GM23338 (cell line): ENCODE results near the gene RNU6-7.

Source experiments
- CREB1 ChIP-seq: fragments of 250-450 bp; sonication (Bioruptor Pico); IDR thresholded peaks from 2 replicates; pipeline ENCODE4 v1.5.0; 2020; ENCODE audit warnings: low read depth, mild to moderate bottlenecking, moderate library complexity
- EZH2 ChIP-seq: fragments of 200-600 bp; sonication (generic); IDR thresholded peaks from one replicate; pipeline ENCODE4 v1.8.0; 2017; ENCODE audit warnings: antibody characterized with exemption, mild to moderate bottlenecking, low read depth; ENCODE audit not compliant: unreplicated experiment
- EZH2phosphoT487 ChIP-seq: fragments of 200-600 bp; sonication (generic); IDR thresholded peaks from one replicate; pipeline ENCODE4 v1.8.1; 2018; ENCODE audit warnings: antibody characterized with exemption; ENCODE audit not compliant: unreplicated experiment
- JUNB ChIP-seq: IDR thresholded peaks from one replicate; pipeline ENCODE4 v1.6.1; 2016; ENCODE audit warnings: antibody characterized with exemption; ENCODE audit not compliant: unreplicated experiment
- NANOG ChIP-seq: IDR thresholded peaks from 2 replicates; pipeline ENCODE4 v1.6.1; 2016; ENCODE audit warnings: antibody characterized with exemption, borderline replicate concordance
- POLR2AphosphoS5 ChIP-seq: IDR thresholded peaks from 2 replicates; pipeline ENCODE4 v1.6.1; 2016; ENCODE audit warnings: antibody characterized with exemption, low read depth
- REST ChIP-seq: IDR thresholded peaks from one replicate; pipeline ENCODE4 v1.6.1; 2018; ENCODE audit warnings: antibody characterized with exemption; ENCODE audit not compliant: unreplicated experiment
- STAT1 ChIP-seq: IDR thresholded peaks from one replicate; pipeline ENCODE4 v1.6.1; 2016; ENCODE audit warnings: antibody characterized with exemption; ENCODE audit not compliant: unreplicated experiment
- ZNF114 ChIP-seq: fragments of 250-450 bp; sonication (Bioruptor Pico); IDR thresholded peaks from 2 replicates; pipeline ENCODE4 v1.5.0; 2020; ENCODE audit warnings: mild to moderate bottlenecking, moderate library complexity
- ZNF331 ChIP-seq: fragments of 250-450 bp; sonication (Bioruptor Pico); IDR thresholded peaks from 2 replicates; pipeline ENCODE4 v1.5.0; 2020; ENCODE audit warnings: low read depth, mild to moderate bottlenecking, moderate library complexity
- TF ChIP-seq, protein P1 (sequence below), 2 experiments: fragments of 200-600 bp in 1 of 2; sonication (generic) in 1 of 2; conservative IDR thresholded peaks; 2 replicates each; pipeline versions ENCODE4 v1.5.1 to v1.6.1; 2016 to 2017; ENCODE audit warnings: antibody characterized with exemption in 2 of 2, low read depth in 2 of 2, mild to moderate bottlenecking in 2 of 2, moderate library complexity in 1 of 2
- TF ChIP-seq, protein P2 (sequence below): IDR thresholded peaks from 2 replicates; pipeline ENCODE4 v1.6.1; 2016; ENCODE audit warnings: antibody characterized with exemption

DNA sequence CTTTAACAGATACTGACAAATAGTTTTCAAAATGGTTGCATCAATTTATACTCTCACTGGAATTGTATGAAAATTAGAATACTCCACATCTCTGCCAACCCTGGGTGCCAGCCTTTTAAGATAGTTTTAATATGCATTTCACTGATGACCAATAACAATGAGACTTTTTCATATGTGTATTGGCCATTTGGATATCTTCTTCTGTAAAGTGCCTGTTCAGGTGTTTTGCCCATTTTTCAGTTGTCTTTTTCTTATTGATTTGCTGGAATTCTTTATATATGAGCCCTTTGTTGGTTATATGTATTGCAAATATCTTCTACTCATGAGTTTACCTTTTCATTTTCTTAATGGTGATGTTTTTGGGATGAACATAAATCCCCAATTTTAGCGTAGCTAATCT, 16.7 kb upstream of the RNU6-7 start:
- TF ChIP-seq EZH2 (no peak), REST (no peak), POLR2AphosphoS5 (no peak), EZH2phosphoT487 (no peak), CREB1 (CRISPR knock-in tag) (no peak), JUNB (no peak), NANOG (no peak), ZNF331 (CRISPR knock-in tag) (no peak), STAT1 (no peak), ZNF114 (CRISPR knock-in tag) (no peak)
- TF ChIP-seq, protein P1, sequence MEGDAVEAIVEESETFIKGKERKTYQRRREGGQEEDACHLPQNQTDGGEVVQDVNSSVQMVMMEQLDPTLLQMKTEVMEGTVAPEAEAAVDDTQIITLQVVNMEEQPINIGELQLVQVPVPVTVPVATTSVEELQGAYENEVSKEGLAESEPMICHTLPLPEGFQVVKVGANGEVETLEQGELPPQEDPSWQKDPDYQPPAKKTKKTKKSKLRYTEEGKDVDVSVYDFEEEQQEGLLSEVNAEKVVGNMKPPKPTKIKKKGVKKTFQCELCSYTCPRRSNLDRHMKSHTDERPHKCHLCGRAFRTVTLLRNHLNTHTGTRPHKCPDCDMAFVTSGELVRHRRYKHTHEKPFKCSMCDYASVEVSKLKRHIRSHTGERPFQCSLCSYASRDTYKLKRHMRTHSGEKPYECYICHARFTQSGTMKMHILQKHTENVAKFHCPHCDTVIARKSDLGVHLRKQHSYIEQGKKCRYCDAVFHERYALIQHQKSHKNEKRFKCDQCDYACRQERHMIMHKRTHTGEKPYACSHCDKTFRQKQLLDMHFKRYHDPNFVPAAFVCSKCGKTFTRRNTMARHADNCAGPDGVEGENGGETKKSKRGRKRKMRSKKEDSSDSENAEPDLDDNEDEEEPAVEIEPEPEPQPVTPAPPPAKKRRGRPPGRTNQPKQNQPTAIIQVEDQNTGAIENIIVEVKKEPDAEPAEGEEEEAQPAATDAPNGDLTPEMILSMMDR (conservative IDR thresholded peaks at IDR 0.05; ENCODE audit: low read depth in 2 of 2), result no peak
- TF ChIP-seq, protein P2, sequence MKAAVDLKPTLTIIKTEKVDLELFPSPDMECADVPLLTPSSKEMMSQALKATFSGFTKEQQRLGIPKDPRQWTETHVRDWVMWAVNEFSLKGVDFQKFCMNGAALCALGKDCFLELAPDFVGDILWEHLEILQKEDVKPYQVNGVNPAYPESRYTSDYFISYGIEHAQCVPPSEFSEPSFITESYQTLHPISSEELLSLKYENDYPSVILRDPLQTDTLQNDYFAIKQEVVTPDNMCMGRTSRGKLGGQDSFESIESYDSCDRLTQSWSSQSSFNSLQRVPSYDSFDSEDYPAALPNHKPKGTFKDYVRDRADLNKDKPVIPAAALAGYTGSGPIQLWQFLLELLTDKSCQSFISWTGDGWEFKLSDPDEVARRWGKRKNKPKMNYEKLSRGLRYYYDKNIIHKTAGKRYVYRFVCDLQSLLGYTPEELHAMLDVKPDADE, result no peak
